ENCODE measurements around the gene NEU3. TPM values are rescaled to one million over a fixed set of nuclear protein-coding genes. Genes with fewer than 3 reads are reported as not detected.

NEU3 gene
- total and polyA plus RNA-seq, 2 of the 13 experiments (the other 11 are each of a cell fraction or from before 2014, with no cell fraction given): 6.3 to 15.3 TPM

- FAIRE-seq (no peak), DNase-seq (ENCODE audit: low spot score) (no peak), ATAC-seq (no peak)
- Histone ChIP-seq H3K4me3 (replicated peaks in 1 of 3; ENCODE audit: insufficient read depth in 1 of 3, low read depth in 2 of 3, low read length in 3 of 3) (no peak overlapping the region), H3K36me3 (replicated peaks in 1 of 2; ENCODE audit: control insufficient read depth in 1 of 2, insufficient read depth in 2 of 2, low read length in 2 of 2) (no peaks in the 10 kb centered on the region), H3K4me2 (ENCODE audit: low read depth, low read length) (no peak overlapping the region), H4K20me1 (ENCODE audit: insufficient read depth, low read length) (no peaks in the 10 kb centered on the region), H3K27me3 (ENCODE audit: control insufficient read depth in 1 of 2, insufficient read depth in 2 of 2, low read length in 2 of 2) (peaks cover 0 to 8% of the 10 kb centered on the region in 2 experiments; a peak in 2 of 5 replicates), H3K4me1 (ENCODE audit: insufficient read depth, low read length) (peaks cover 5% of the 10 kb centered on the region; the same call in 1 of the 2 replicates), H3K9ac (ENCODE audit: insufficient read depth, low read depth, low read length) (no peak overlapping the region), H2AFZ (ENCODE audit: low read length) (no peak overlapping the region), H3K9me3 (ENCODE audit: low read length) (no peaks in the 10 kb centered on the region), H3K27ac (ENCODE audit: extremely low read length, insufficient read depth, low read length) (no peak overlapping the region), H3K79me2 (ENCODE audit: insufficient read depth, low read length) (no peaks in the 10 kb centered on the region)
- TF ChIP-seq CCDC6 (CRISPR knock-in tag; IDR thresholded peaks at IDR 0.05): no peak
- TF ChIP-seq JARID2 (CRISPR knock-in tag; IDR thresholded peaks at IDR 0.05; ENCODE audit: insufficient replicate concordance): no peak
- TF ChIP-seq, protein P1, sequence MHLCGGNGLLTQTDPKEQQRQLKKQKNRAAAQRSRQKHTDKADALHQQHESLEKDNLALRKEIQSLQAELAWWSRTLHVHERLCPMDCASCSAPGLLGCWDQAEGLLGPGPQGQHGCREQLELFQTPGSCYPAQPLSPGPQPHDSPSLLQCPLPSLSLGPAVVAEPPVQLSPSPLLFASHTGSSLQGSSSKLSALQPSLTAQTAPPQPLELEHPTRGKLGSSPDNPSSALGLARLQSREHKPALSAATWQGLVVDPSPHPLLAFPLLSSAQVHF (CRISPR knock-in tag; IDR thresholded peaks at IDR 0.05): no peak
- CTCF ChIA-PET (ENCODE audit: low intra/inter-chr PET ratio, low total read pairs): no interaction called here
- no TSS peak for BruUV-seq (replicated peaks)
- in situ Hi-C loops (cut with HindIII; ENCODE audit: extremely low pct_ligation_motif_present, low pct_unique_long_range_greater_than_20kb) (no loop called here), intact Hi-C loops (cut with micrococcal nuclease; ENCODE audit: unreplicated experiment) (no loop called here)
- WGBS (ENCODE audit: low lambda C conversion rate): 94% methylated on average over 1 of the region's 1 CpG
- POLR2A ChIA-PET: no interaction called here
Measured at GRCh38 chr11:75025561-75025960, 36.8 kb downstream of the NEU3 start.

DNA sequence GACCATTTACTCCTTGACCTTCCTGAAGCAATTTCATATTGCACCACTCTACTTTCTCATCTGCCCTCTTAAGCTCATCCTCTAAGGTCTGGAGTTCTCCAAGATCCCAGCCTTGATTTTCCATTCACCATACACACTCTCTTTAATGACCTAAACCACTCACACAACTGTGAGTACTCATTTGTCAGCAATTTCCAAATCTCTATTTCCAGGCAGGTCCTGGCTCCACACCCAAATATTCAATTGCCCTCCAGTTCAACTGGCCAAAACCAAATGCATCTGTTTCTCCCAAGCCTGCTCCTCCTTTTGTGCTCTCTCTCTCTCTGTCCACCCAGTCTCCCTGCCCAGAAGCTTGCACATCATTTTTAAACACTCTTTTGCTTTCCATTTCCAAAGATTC is 39.6 kb downstream of the NEU3 start:
- Histone ChIP-seq H3K79me2 (ENCODE audit: insufficient read depth, low read length) (no peaks in the 10 kb centered on the region), H3K4me1 (ENCODE audit: insufficient read depth, low read length) (peaks cover 11% of the 10 kb centered on the region), H3K9ac (ENCODE audit: insufficient read depth, low read depth, low read length) (no peak overlapping the region), H3K9me3 (ENCODE audit: low read length) (no peaks in the 10 kb centered on the region), H4K20me1 (ENCODE audit: insufficient read depth, low read length) (no peaks in the 10 kb centered on the region), H3K27me3 (ENCODE audit: control insufficient read depth in 1 of 2, insufficient read depth in 2 of 2, low read length in 2 of 2) (peaks cover 0 to 8% of the 10 kb centered on the region in 2 experiments; a peak in 2 of 5 replicates), H2AFZ (ENCODE audit: low read length) (no peak overlapping the region), H3K36me3 (replicated peaks in 1 of 2; ENCODE audit: control insufficient read depth in 1 of 2, insufficient read depth in 2 of 2, low read length in 2 of 2) (no peaks in the 10 kb centered on the region), H3K4me3 (replicated peaks in 1 of 3; ENCODE audit: insufficient read depth in 1 of 3, low read depth in 2 of 3, low read length in 3 of 3) (no peak overlapping the region), H3K27ac (ENCODE audit: extremely low read length, insufficient read depth, low read length) (no peak overlapping the region), H3K4me2 (ENCODE audit: low read depth, low read length) (no peak overlapping the region)
- DNase-seq (ENCODE audit: low spot score): no peak
- no peak for TF ChIP-seq NFKBIZ (CRISPR knock-in tag; IDR thresholded peaks at IDR 0.05)
- no peak for TF ChIP-seq ZFP90 (CRISPR knock-in tag; IDR thresholded peaks at IDR 0.05; ENCODE audit: borderline replicate concordance)
- TF ChIP-seq STAT5B (CRISPR knock-in tag; IDR thresholded peaks at IDR 0.05): no peak
- TF ChIP-seq ZNF3 (CRISPR knock-in tag; IDR thresholded peaks at IDR 0.05): no peak
- peak in 1 of 2 experiments; percentile 15; a peak in 1 of 4 replicates for TF ChIP-seq MAFK (conservative IDR thresholded peaks at IDR 0.05 in 1 of 2, IDR thresholded peaks at IDR 0.05 in 1 of 2; ENCODE audit: low read length in 2 of 2)
- no peak for TF ChIP-seq ZNF451 (CRISPR knock-in tag; IDR thresholded peaks at IDR 0.05)
- no peak for TF ChIP-seq SALL2 (CRISPR knock-in tag; IDR thresholded peaks at IDR 0.05)
- POLR2A ChIA-PET: no interaction called here
- FAIRE-seq: no peak
- no peak for ATAC-seq
- CTCF ChIA-PET (ENCODE audit: low intra/inter-chr PET ratio, low total read pairs): no interaction called here
- intact Hi-C loops (cut with micrococcal nuclease; ENCODE audit: unreplicated experiment): no loop called here
- in situ Hi-C loops (cut with HindIII; ENCODE audit: extremely low pct_ligation_motif_present, low pct_unique_long_range_greater_than_20kb): no loop called here
- BruUV-seq (replicated peaks): no TSS peak
